Panc1 (cell line): ENCODE data around the gene DEPDC1.

Experiments
- POLR2AphosphoS5 ChIP-seq: IDR thresholded peaks from 2 replicates; pipeline ENCODE4 v1.6.1; 2012; ENCODE audit warnings: mild to moderate bottlenecking, low read depth, low read length, moderate library complexity
- TF ChIP-seq, protein P1 (sequence below), 2 experiments: IDR thresholded peaks; 2 replicates each; pipeline ENCODE4 v1.6.1; 2011 to 2012; ENCODE audit warnings: low read depth in 2 of 2, control low read depth in 1 of 2, low read length in 1 of 2, mild to moderate bottlenecking in 1 of 2, moderate library complexity in 1 of 2; ENCODE audit not compliant: insufficient read depth in 1 of 2
- TF ChIP-seq, protein P2 (sequence below): fragments of 450-650 bp; IDR thresholded peaks from 2 replicates; pipeline ENCODE4 v1.5.1; 2017; ENCODE audit warnings: mild to moderate bottlenecking

DNA sequence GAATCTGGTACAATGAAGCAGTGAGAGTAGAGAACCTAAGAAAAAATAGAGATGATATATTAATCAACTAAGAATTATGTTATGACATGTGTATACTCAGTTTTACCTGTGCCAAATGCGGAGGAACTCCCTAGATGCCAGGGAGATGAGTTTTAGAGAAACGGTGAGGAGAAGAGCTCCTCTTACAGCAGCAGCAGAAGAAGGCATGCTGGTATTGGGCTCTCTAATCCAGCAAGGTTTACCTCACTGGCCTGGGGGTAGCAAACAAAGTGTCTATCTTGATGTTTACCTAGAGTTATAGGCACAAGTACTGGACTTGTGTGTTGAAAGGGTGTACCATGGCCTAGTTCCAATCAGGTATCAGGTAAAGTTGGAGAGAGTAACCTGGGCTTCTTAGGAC, 28.9 kb upstream of the DEPDC1 start:
- TF ChIP-seq, protein P1, sequence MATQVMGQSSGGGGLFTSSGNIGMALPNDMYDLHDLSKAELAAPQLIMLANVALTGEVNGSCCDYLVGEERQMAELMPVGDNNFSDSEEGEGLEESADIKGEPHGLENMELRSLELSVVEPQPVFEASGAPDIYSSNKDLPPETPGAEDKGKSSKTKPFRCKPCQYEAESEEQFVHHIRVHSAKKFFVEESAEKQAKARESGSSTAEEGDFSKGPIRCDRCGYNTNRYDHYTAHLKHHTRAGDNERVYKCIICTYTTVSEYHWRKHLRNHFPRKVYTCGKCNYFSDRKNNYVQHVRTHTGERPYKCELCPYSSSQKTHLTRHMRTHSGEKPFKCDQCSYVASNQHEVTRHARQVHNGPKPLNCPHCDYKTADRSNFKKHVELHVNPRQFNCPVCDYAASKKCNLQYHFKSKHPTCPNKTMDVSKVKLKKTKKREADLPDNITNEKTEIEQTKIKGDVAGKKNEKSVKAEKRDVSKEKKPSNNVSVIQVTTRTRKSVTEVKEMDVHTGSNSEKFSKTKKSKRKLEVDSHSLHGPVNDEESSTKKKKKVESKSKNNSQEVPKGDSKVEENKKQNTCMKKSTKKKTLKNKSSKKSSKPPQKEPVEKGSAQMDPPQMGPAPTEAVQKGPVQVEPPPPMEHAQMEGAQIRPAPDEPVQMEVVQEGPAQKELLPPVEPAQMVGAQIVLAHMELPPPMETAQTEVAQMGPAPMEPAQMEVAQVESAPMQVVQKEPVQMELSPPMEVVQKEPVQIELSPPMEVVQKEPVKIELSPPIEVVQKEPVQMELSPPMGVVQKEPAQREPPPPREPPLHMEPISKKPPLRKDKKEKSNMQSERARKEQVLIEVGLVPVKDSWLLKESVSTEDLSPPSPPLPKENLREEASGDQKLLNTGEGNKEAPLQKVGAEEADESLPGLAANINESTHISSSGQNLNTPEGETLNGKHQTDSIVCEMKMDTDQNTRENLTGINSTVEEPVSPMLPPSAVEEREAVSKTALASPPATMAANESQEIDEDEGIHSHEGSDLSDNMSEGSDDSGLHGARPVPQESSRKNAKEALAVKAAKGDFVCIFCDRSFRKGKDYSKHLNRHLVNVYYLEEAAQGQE (IDR thresholded peaks at IDR 0.05; ENCODE audit: insufficient read depth in 1 of 2, low read depth in 2 of 2, low read length in 1 of 2): no peak
- TF ChIP-seq, protein P2, sequence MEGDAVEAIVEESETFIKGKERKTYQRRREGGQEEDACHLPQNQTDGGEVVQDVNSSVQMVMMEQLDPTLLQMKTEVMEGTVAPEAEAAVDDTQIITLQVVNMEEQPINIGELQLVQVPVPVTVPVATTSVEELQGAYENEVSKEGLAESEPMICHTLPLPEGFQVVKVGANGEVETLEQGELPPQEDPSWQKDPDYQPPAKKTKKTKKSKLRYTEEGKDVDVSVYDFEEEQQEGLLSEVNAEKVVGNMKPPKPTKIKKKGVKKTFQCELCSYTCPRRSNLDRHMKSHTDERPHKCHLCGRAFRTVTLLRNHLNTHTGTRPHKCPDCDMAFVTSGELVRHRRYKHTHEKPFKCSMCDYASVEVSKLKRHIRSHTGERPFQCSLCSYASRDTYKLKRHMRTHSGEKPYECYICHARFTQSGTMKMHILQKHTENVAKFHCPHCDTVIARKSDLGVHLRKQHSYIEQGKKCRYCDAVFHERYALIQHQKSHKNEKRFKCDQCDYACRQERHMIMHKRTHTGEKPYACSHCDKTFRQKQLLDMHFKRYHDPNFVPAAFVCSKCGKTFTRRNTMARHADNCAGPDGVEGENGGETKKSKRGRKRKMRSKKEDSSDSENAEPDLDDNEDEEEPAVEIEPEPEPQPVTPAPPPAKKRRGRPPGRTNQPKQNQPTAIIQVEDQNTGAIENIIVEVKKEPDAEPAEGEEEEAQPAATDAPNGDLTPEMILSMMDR: no peak
- TF ChIP-seq POLR2AphosphoS5: no peak
